ENCODE data around the gene DCLK3. TPM values are rescaled to one million over a fixed set of nuclear protein-coding genes. Genes with fewer than 3 reads are reported as not detected.
A peak's percentile ranks its signal among the peaks of the same experiment; 100 is the strongest.

The DCLK3 gene
- total and polyA plus RNA-seq, 4 donors, result 0.04 to 0.80 (median 0.21) TPM

- WGBS, 2 donors, result 25 to 46% methylated on average over 1 of the region's 1 CpG
- Histone ChIP-seq H3K27me3 (ENCODE audit: control insufficient read depth in 3 of 3, insufficient read depth in 3 of 3, low read length in 2 of 3) (no peaks in the 10 kb centered on the region), H3K36me3 (ENCODE audit: control insufficient read depth in 4 of 4, insufficient read depth in 4 of 4, low read length in 4 of 4) (no peaks in the 10 kb centered on the region), H3K9ac (ENCODE audit: insufficient read depth in 1 of 2, low read length in 2 of 2) (no peak overlapping the region), H3K27ac (ENCODE audit: low read depth in 1 of 2, low read length in 1 of 2) (no peak overlapping the region), H3K4me1 (ENCODE audit: control insufficient read depth in 5 of 5, insufficient read depth in 5 of 5, low read length in 5 of 5) (peaks cover 0 to 22% (median 6%) of the 10 kb centered on the region in 5 donors), H3K4me3 (no peak overlapping the region), H3K9me3 (ENCODE audit: control insufficient read depth in 4 of 4, insufficient read depth in 3 of 4, low read length in 3 of 4) (no peaks in the 10 kb centered on the region)
- DNase-seq, result peak in 1 of 3 donors; percentile 29
- ATAC-seq (ENCODE audit: insufficient read depth, low FRiP score), result no peak
- no peak for TF ChIP-seq CTCF (IDR thresholded peaks at IDR 0.05; ENCODE audit: control extremely low read depth, extremely low read depth)
Observed at GRCh38 chr3:36736301-36736700, 28.1 kb downstream of the DCLK3 start.

- H3K9ac ChIP-seq (ENCODE audit: insufficient read depth in 1 of 2, low read length in 2 of 2), result no peak overlapping the region
- no peak overlapping the region for H3K4me3 ChIP-seq
- H3K4me1 ChIP-seq (ENCODE audit: control insufficient read depth in 5 of 5, insufficient read depth in 5 of 5, low read length in 5 of 5), result peaks cover 0 to 22% (median 6%) of the 10 kb centered on the region in 5 donors
- WGBS, 2 donors, result 86 to 88% methylated on average over 2 of the region's 2 CpGs
- DNase-seq (peak in 2 of 3 donors; percentile 45 to 67), ATAC-seq (ENCODE audit: insufficient read depth, low FRiP score) (no peak)
- H3K9me3 ChIP-seq (ENCODE audit: control insufficient read depth in 4 of 4, insufficient read depth in 3 of 4, low read length in 3 of 4), result no peaks in the 10 kb centered on the region
- no peaks in the 10 kb centered on the region for H3K27me3 ChIP-seq (ENCODE audit: control insufficient read depth in 3 of 3, insufficient read depth in 3 of 3, low read length in 2 of 3)
- no peak for TF ChIP-seq CTCF (IDR thresholded peaks at IDR 0.05; ENCODE audit: control extremely low read depth, extremely low read depth)
- H3K36me3 ChIP-seq (ENCODE audit: control insufficient read depth in 4 of 4, insufficient read depth in 4 of 4, low read length in 4 of 4), result no peaks in the 10 kb centered on the region
- no peak overlapping the region for H3K27ac ChIP-seq (ENCODE audit: low read depth in 1 of 2, low read length in 1 of 2)
Observed at GRCh38 chr3:36734742-36735141, 29.6 kb downstream of the DCLK3 start.

GRCh38 chr3:36733723-36734122 lies 30.6 kb downstream of the DCLK3 start:
- no peak overlapping the region for H3K4me3 ChIP-seq
- H3K27ac ChIP-seq (ENCODE audit: low read depth in 1 of 2, low read length in 1 of 2), result no peak overlapping the region
- H3K4me1 ChIP-seq (ENCODE audit: control insufficient read depth in 5 of 5, insufficient read depth in 5 of 5, low read length in 5 of 5), result peaks cover 0 to 18% (median 6%) of the 10 kb centered on the region in 5 donors
- no peak for ATAC-seq (ENCODE audit: insufficient read depth, low FRiP score)
- 68 to 89% methylated on average over 1 of the region's 1 CpG for WGBS, 2 donors
- H3K27me3 ChIP-seq (ENCODE audit: control insufficient read depth in 3 of 3, insufficient read depth in 3 of 3, low read length in 2 of 3), result peaks cover 0 to 2% (median 0%) of the 10 kb centered on the region in 3 donors
- no peak for DNase-seq
- H3K36me3 ChIP-seq (ENCODE audit: control insufficient read depth in 4 of 4, insufficient read depth in 4 of 4, low read length in 4 of 4), result no peaks in the 10 kb centered on the region
- H3K9me3 ChIP-seq (ENCODE audit: control insufficient read depth in 4 of 4, insufficient read depth in 3 of 4, low read length in 3 of 4), result no peaks in the 10 kb centered on the region
- H3K9ac ChIP-seq (ENCODE audit: insufficient read depth in 1 of 2, low read length in 2 of 2), result no peak overlapping the region
- TF ChIP-seq CTCF (IDR thresholded peaks at IDR 0.05; ENCODE audit: control extremely low read depth, extremely low read depth), result no peak

- Histone ChIP-seq H3K4me3 (no peak overlapping the region), H3K9ac (ENCODE audit: insufficient read depth in 1 of 2, low read length in 2 of 2) (no peak overlapping the region), H3K9me3 (ENCODE audit: control insufficient read depth in 4 of 4, insufficient read depth in 3 of 4, low read length in 3 of 4) (no peaks in the 10 kb centered on the region), H3K27me3 (ENCODE audit: control insufficient read depth in 3 of 3, insufficient read depth in 3 of 3, low read length in 2 of 3) (peaks cover 0 to 4% (median 0%) of the 10 kb centered on the region in 3 donors), H3K27ac (ENCODE audit: low read depth in 1 of 2, low read length in 1 of 2) (no peak overlapping the region), H3K4me1 (ENCODE audit: control insufficient read depth in 5 of 5, insufficient read depth in 5 of 5, low read length in 5 of 5) (peaks cover 0 to 17% (median 6%) of the 10 kb centered on the region in 5 donors), H3K36me3 (ENCODE audit: control insufficient read depth in 4 of 4, insufficient read depth in 4 of 4, low read length in 4 of 4) (no peaks in the 10 kb centered on the region)
- TF ChIP-seq CTCF (IDR thresholded peaks at IDR 0.05; ENCODE audit: control extremely low read depth, extremely low read depth), result no peak
- ATAC-seq (ENCODE audit: insufficient read depth, low FRiP score) (no peak), DNase-seq (peak in 1 of 3 donors; percentile 37)
- 54 to 67% methylated on average over 1 of the region's 1 CpG for WGBS, 2 donors
Observed at GRCh38 chr3:36733162-36733696, 31.1 kb downstream of the DCLK3 start.
